GM12873 (cell line): ENCODE data around the gene KRTAP2-3.

Source experiments
- TF ChIP-seq, protein P1 (sequence below): IDR thresholded peaks from 2 replicates; pipeline ENCODE4 v1.5.1; 2012; ENCODE audit warnings: low read depth, mild to moderate bottlenecking, moderate library complexity, low read length, control low read depth; ENCODE audit not compliant: insufficient read depth; ENCODE audit errors: missing control alignments

The KRTAP2-3 gene

DNA sequence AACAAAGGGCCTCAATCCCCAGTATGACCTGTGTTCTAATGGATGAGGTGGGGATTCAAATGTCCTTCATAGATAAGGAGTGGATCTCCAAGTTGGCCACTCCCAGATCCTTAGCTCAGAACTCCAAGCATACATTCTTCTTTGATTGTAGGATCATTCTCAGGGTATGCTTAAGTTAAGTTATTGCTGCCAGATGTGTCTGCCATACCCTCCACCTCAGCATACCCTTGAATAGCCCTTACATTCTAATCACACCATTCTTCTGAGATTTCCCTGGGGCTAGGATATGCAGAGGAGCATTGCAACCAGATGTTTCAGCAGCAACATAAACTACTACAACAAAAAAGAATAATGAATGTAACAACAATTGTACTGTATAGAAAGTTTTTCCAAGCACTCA lies 7.4 kb upstream of the KRTAP2-3 start:
- TF ChIP-seq, protein P1, sequence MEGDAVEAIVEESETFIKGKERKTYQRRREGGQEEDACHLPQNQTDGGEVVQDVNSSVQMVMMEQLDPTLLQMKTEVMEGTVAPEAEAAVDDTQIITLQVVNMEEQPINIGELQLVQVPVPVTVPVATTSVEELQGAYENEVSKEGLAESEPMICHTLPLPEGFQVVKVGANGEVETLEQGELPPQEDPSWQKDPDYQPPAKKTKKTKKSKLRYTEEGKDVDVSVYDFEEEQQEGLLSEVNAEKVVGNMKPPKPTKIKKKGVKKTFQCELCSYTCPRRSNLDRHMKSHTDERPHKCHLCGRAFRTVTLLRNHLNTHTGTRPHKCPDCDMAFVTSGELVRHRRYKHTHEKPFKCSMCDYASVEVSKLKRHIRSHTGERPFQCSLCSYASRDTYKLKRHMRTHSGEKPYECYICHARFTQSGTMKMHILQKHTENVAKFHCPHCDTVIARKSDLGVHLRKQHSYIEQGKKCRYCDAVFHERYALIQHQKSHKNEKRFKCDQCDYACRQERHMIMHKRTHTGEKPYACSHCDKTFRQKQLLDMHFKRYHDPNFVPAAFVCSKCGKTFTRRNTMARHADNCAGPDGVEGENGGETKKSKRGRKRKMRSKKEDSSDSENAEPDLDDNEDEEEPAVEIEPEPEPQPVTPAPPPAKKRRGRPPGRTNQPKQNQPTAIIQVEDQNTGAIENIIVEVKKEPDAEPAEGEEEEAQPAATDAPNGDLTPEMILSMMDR = no peak

DNA sequence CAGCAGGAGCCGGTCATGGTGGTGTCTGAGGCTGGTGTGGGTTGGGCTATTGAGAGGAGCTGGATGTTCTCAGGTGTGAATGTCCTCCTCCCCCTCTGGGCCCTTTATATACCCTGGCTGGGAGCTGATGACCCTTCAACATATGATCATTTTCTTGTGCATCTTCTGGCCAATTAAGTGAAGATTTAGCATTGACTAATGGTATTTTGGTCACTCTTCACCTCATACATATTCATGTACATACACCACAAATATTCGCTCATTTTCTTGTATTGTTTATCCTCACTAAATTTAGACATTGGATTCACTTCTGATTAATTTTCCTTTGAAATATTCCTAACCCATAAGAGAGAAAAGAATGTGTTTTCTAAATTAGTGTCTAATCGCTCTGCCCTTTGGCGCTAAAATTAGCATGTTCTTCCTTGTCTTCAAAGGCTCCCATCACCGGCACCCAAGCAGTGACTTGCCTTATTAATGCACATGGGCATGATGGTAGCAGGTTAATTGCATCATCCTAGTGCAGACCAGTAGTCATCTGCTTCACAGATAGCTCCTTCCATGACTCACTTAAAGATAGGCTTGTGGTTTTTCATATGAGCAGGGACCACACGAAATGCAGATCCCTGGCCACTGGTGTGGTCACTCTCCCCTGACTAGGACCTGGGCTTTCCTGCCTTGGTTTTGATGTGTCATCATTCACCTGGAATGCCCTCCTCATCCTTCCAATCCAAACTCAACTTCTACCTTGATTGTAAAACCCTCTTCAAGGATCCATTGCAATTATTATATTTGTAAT lies 6.1 kb upstream of the KRTAP2-3 start, which contains the start of gene KRTAP2-4:
Gene KRTAP2-4, minus strand, starts transcription at position 51 of the 796 bp plus-strand sequence. Its CDS starts 34 bp downstream, at position 17.
- TF ChIP-seq, protein P1 = no peak

DNA sequence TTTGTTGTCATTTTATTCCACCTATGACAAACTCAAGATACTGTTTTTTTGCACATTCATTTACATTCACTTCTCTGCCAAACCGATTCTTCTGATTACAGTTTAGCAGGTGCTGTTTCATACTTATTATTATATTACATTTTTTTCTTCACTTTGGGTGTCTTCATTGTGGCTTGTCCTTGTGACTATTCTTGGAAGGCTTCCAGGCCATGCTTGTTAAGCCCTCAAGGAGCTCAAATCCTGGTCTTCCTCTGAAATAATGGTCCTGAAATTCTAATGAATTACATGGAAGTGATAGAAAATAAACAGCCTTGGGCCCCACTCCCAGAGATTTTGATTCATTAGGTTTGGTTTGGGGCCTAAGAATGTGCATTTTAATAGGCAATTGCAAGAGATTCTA lies 4.4 kb upstream of the KRTAP2-3 start:
- TF ChIP-seq, protein P1 = no peak

DNA sequence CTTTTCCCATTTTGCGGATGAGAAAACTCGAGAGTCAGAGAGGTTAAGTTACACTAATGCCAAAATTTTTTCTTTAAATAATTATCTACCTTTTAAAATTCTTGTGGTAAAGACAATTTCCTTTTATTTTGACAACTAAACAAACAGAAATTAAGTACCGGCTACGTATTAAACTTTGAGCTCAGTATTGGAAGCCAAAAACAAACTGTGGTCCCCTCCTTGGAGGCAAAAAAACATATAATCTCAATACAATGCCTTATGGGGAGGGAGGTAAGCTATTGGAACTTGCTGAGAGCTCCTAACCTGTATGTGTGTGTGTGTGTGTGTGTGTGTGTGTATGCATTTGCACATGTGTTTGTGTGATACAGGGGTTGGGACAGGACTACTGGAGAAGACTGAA lies 3.5 kb upstream of the KRTAP2-3 start:
- TF ChIP-seq, protein P1 = no peak

DNA sequence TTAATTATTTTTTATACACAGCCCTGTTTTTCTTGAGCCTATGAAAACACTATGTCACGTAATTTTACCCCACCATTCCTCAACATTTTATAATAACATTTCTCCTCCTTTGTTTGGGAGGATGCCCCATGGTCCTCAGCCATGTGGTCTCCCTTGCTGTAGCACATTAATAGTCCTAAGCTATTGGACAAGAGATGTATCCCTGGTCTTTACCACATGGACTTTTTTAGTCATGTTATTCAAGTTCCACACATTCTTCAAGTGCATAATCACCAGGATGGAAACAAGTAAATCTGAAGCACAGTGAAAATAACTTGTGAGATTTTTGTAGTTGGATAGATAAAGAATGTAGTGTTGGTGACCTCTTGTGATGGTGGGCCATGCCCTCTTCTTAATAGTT lies 2.0 kb upstream of the KRTAP2-3 start:
- TF ChIP-seq, protein P1 = no peak

DNA sequence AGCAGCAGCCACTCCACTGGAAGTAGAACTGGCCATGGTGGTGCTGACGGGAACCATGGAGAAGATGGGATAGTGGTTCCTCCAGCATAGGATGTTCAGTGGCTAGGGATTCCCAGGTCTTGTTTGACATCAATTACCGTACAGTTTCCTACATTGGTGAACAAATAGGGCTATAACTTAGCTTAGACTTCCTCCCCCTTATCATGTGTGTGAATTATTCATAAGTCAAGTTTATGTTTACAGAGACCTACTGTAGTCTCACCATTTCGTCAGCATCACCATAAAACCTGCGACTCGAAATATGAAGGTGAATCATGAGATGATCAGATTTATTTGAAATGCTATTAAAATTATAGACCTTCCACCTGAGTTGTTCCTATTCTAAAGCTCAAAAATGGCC lies 1.2 kb downstream of the KRTAP2-3 start:
- TF ChIP-seq, protein P1 = no peak

DNA sequence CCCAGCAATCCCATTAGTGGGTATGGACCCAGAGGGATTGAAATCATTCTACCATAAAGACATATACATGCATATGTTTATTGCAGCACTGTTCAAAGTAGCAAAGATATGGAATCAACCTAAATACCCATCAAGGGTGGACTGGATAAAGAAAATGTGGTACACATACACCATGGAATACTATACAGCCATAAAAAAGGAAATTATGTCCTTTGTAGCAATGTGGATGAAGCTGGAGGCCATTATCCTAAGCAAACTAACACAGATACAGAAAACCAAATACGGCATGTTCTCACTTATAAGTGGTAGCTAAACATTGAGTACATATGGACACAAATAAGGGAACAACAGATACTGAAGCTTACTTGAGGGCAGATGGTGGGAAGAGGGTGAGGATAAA lies 2.4 kb downstream of the KRTAP2-3 start:
- TF ChIP-seq, protein P1 = no peak
